Neural cell (in vitro differentiated cells): Measurements from ENCODE around the gene CCND3. TPM values are rescaled to one million over a fixed set of nuclear protein-coding genes. Genes with fewer than 3 reads are reported as not detected.

Source experiments
- H2AFZ ChIP-seq: fragments of 200-600, 300-800 bp; sonication (generic), shearing (Covaris generic); 2 replicates; pipeline ENCODE4 v1.6.0; 2014; ENCODE audit warnings: low read depth, mild to moderate bottlenecking, antibody characterized with exemption, low read length, moderate library complexity
- H3F3A ChIP-seq: fragments of 200-600 bp; shearing (Covaris generic); 2 replicates; pipeline ENCODE4 v1.6.1; 2016; ENCODE audit warnings: mild to moderate bottlenecking, moderate library complexity, mixed read lengths, antibody characterized with exemption, low read length; ENCODE audit not compliant: insufficient read depth, poor library complexity, severe bottlenecking
- H3K27ac ChIP-seq: fragments of 200-600, 300-800 bp; sonication (generic), shearing (Covaris generic); 2 replicates; pipeline ENCODE4 v1.5.1; 2014; ENCODE audit warnings: mild to moderate bottlenecking, low read length, moderate library complexity
- H3K27me3 ChIP-seq: fragments of 300-800, 200-600 bp; sonication (generic), shearing (Covaris generic); 2 replicates; pipeline ENCODE4 v1.6.0; 2014; ENCODE audit warnings: mild to moderate bottlenecking, low read depth, low read length, moderate library complexity; ENCODE audit not compliant: insufficient read depth
- H3K36me3 ChIP-seq: fragments of 300-800, 200-600 bp; sonication (generic), shearing (Covaris generic); 2 replicates; pipeline ENCODE4 v1.5.1; 2014; ENCODE audit warnings: mild to moderate bottlenecking, antibody characterized with exemption, low read length, moderate library complexity; ENCODE audit not compliant: insufficient read depth
- H3K4me2 ChIP-seq: fragments of 300-800, 200-600 bp; sonication (generic), shearing (Covaris generic); 2 replicates; pipeline ENCODE4 v1.6.0; 2014; ENCODE audit warnings: mild to moderate bottlenecking, low read length
- H3K4me3 ChIP-seq: fragments of 300-800, 200-600 bp; sonication (generic), shearing (Covaris generic); 2 replicates; pipeline ENCODE4 v1.5.1; 2014; ENCODE audit warnings: mild to moderate bottlenecking, low read length, moderate library complexity
- H3K79me2 ChIP-seq: fragments of 200-600 bp; shearing (Covaris generic); replicated peaks from 2 replicates; pipeline ENCODE4 v1.6.0; 2014; ENCODE audit warnings: mild to moderate bottlenecking, low read length, moderate library complexity; ENCODE audit not compliant: insufficient read depth
- H3K9ac ChIP-seq: fragments of 300-800, 200-600 bp; sonication (generic), shearing (Covaris generic); 2 replicates; pipeline ENCODE4 v1.6.1; 2016; ENCODE audit warnings: mild to moderate bottlenecking, low read length, mixed read lengths
- H3K9me2 ChIP-seq: fragments of 200-600 bp; shearing (Covaris generic); 2 replicates; pipeline ENCODE4 v1.6.1; 2016; ENCODE audit warnings: mild to moderate bottlenecking, low read length, mixed read lengths; ENCODE audit not compliant: insufficient read depth
- H3K9me3 ChIP-seq: fragments of 200-600, 300-800 bp; sonication (generic), shearing (Covaris generic); 2 replicates; pipeline ENCODE4 v1.6.1; 2016; ENCODE audit warnings: mild to moderate bottlenecking, mixed run types, low read length, moderate library complexity, mixed read lengths
- H4K20me1 ChIP-seq: fragments of 200-600 bp; shearing (Covaris generic); 2 replicates; pipeline ENCODE4 v1.6.1; 2016; ENCODE audit warnings: mild to moderate bottlenecking, mixed run types; ENCODE audit not compliant: insufficient read depth
- EP300 ChIP-seq: fragments of 450-650 bp; conservative IDR thresholded peaks from 2 replicates; pipeline ENCODE4 v1.6.1; 2014; ENCODE audit warnings: antibody characterized with exemption, mild to moderate bottlenecking, moderate library complexity; ENCODE audit not compliant: poor library complexity, severe bottlenecking
- EZH2 ChIP-seq: fragments of 200-600, 300-800 bp; shearing (Covaris generic), sonication (generic); IDR thresholded peaks from 2 replicates; pipeline ENCODE4 v1.6.1; 2014; ENCODE audit warnings: antibody characterized with exemption, low read length, borderline replicate concordance, mild to moderate bottlenecking; ENCODE audit not compliant: insufficient read depth, poor library complexity, severe bottlenecking
- MXI1 ChIP-seq: fragments of 450-650 bp; conservative IDR thresholded peaks from 2 replicates; pipeline ENCODE4 v1.6.1; 2014; ENCODE audit warnings: antibody characterized with exemption, mild to moderate bottlenecking; ENCODE audit not compliant: poor library complexity, severe bottlenecking
- POLR2AphosphoS5 ChIP-seq: IDR thresholded peaks from 2 replicates; pipeline ENCODE4 v1.6.1; 2012
- RAD21 ChIP-seq: fragments of 450-650 bp; conservative IDR thresholded peaks from 2 replicates; pipeline ENCODE4 v1.6.1; 2014; ENCODE audit warnings: antibody characterized with exemption, mild to moderate bottlenecking, moderate library complexity
- SMC3 ChIP-seq: fragments of 450-650 bp; conservative IDR thresholded peaks from 2 replicates; pipeline ENCODE4 v1.6.1; 2014; ENCODE audit warnings: antibody characterized with exemption, mild to moderate bottlenecking, moderate library complexity; ENCODE audit not compliant: poor library complexity
- TAF1 ChIP-seq: IDR thresholded peaks from 2 replicates; pipeline ENCODE4 v1.6.1; 2012; ENCODE audit warnings: low read depth
- polyA plus RNA-seq: library from polyadenylated mRNA; depleted of rRNA; stranded (reverse); fragments of >200 nt; gene quantifications from 2 replicates; pipeline ENCODE4 v1.2.3, GENCODE V29; 2014
- TF ChIP-seq, protein P1 (sequence below): IDR thresholded peaks from 2 replicates; pipeline ENCODE4 v1.6.1; 2012; ENCODE audit warnings: borderline replicate concordance
- TF ChIP-seq, protein P2 (sequence below): fragments of 450-650 bp; IDR thresholded peaks from 2 replicates; pipeline ENCODE4 v1.5.1; 2014; ENCODE audit warnings: antibody characterized with exemption, mild to moderate bottlenecking, moderate library complexity; ENCODE audit not compliant: poor library complexity, severe bottlenecking

The CCND3 gene
- polyA plus RNA-seq, 1 donor from 2014 or later = 15.7 TPM

GRCh38 chr6:41939176-41939847 lies 2.3 kb downstream of the CCND3 start:
- Histone ChIP-seq H3F3A (no peaks in the 10 kb centered on the region), H3K27ac (no peak overlapping the region), H3K79me2 (no peaks in the 10 kb centered on the region), H3K4me3 (peak overlapping the region; percentile 80), H3K4me2 (no peak overlapping the region), H3K9me2 (no peaks in the 10 kb centered on the region), H3K9ac (no peak overlapping the region), H3K9me3 (no peaks in the 10 kb centered on the region), H3K27me3 (no peaks in the 10 kb centered on the region), H4K20me1 (no peaks in the 10 kb centered on the region), H2AFZ (no peak overlapping the region), H3K36me3 (no peaks in the 10 kb centered on the region)
- no peak for TF ChIP-seq POLR2AphosphoS5
- TF ChIP-seq SMC3 = no peak
- TF ChIP-seq RAD21 = no peak
- TF ChIP-seq, protein P1, sequence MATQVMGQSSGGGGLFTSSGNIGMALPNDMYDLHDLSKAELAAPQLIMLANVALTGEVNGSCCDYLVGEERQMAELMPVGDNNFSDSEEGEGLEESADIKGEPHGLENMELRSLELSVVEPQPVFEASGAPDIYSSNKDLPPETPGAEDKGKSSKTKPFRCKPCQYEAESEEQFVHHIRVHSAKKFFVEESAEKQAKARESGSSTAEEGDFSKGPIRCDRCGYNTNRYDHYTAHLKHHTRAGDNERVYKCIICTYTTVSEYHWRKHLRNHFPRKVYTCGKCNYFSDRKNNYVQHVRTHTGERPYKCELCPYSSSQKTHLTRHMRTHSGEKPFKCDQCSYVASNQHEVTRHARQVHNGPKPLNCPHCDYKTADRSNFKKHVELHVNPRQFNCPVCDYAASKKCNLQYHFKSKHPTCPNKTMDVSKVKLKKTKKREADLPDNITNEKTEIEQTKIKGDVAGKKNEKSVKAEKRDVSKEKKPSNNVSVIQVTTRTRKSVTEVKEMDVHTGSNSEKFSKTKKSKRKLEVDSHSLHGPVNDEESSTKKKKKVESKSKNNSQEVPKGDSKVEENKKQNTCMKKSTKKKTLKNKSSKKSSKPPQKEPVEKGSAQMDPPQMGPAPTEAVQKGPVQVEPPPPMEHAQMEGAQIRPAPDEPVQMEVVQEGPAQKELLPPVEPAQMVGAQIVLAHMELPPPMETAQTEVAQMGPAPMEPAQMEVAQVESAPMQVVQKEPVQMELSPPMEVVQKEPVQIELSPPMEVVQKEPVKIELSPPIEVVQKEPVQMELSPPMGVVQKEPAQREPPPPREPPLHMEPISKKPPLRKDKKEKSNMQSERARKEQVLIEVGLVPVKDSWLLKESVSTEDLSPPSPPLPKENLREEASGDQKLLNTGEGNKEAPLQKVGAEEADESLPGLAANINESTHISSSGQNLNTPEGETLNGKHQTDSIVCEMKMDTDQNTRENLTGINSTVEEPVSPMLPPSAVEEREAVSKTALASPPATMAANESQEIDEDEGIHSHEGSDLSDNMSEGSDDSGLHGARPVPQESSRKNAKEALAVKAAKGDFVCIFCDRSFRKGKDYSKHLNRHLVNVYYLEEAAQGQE = no peak
- no peak for TF ChIP-seq MXI1
- TF ChIP-seq EP300 = no peak
- TF ChIP-seq, protein P2, sequence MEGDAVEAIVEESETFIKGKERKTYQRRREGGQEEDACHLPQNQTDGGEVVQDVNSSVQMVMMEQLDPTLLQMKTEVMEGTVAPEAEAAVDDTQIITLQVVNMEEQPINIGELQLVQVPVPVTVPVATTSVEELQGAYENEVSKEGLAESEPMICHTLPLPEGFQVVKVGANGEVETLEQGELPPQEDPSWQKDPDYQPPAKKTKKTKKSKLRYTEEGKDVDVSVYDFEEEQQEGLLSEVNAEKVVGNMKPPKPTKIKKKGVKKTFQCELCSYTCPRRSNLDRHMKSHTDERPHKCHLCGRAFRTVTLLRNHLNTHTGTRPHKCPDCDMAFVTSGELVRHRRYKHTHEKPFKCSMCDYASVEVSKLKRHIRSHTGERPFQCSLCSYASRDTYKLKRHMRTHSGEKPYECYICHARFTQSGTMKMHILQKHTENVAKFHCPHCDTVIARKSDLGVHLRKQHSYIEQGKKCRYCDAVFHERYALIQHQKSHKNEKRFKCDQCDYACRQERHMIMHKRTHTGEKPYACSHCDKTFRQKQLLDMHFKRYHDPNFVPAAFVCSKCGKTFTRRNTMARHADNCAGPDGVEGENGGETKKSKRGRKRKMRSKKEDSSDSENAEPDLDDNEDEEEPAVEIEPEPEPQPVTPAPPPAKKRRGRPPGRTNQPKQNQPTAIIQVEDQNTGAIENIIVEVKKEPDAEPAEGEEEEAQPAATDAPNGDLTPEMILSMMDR = no peak
- TF ChIP-seq TAF1 = no peak
- no peak for TF ChIP-seq EZH2

- H3K36me3 ChIP-seq = no peaks in the 10 kb centered on the region
- no peak overlapping the region for H3K9ac ChIP-seq
- no peaks in the 10 kb centered on the region for H3K27me3 ChIP-seq
- H3K9me3 ChIP-seq = no peaks in the 10 kb centered on the region
- no peak overlapping the region for H3K4me2 ChIP-seq
- TF ChIP-seq POLR2AphosphoS5 = no peak
- TF ChIP-seq, protein P2 = no peak
- TF ChIP-seq SMC3 = no peak
- H3K4me3 ChIP-seq = no peak overlapping the region
- no peaks in the 10 kb centered on the region for H3F3A ChIP-seq
- H4K20me1 ChIP-seq = no peaks in the 10 kb centered on the region
- no peak overlapping the region for H2AFZ ChIP-seq
- H3K79me2 ChIP-seq = no peaks in the 10 kb centered on the region
- no peak overlapping the region for H3K27ac ChIP-seq
- no peaks in the 10 kb centered on the region for H3K9me2 ChIP-seq
Measured at GRCh38 chr6:41938590-41939175, 2.9 kb downstream of the CCND3 start.
